Natural killer cell (primary cell): Measurements from ENCODE around the gene FGD6. TPM values are rescaled to one million over a fixed set of nuclear protein-coding genes. Genes with fewer than 3 reads are reported as not detected.
"Not testable (repeated sequence)": the region's sequence is repeated elsewhere in the genome, so short reads cannot be mapped to it uniquely, and the experiment has no call there.

ENCODE experiments used
- ATAC-seq, 3 donors: fragments of 150-1000 bp in 2 of 3; fragments of 200-7000 bp in 1 of 3; cut with Tn5 transposase; 1 replicate in 1 of 3; 2 replicates in 2 of 3; pipeline ENCODE4 v1.10.0; 2021; ENCODE audit warnings: mild to moderate bottlenecking in 2 of 3, moderate library complexity in 2 of 3
- DNase-seq, 2 donors: peaks; one replicate each; pipeline versions ENCODE4 v3.0.0 to v3.0.0-alpha.2; 2013 to 2021; ENCODE audit warnings: mixed read lengths in 1 of 2
- H3K27ac ChIP-seq: one replicate; pipeline ENCODE4 v1.5.1; 2013; ENCODE audit warnings: mild to moderate bottlenecking, low read length
- H3K27me3 ChIP-seq: one replicate; pipeline ENCODE4 v1.6.1; 2013; ENCODE audit warnings: low read length; ENCODE audit not compliant: control insufficient read depth, insufficient read depth
- H3K36me3 ChIP-seq: one replicate; pipeline ENCODE4 v1.6.1; 2013; ENCODE audit warnings: low read length; ENCODE audit not compliant: control insufficient read depth, insufficient read depth
- H3K4me1 ChIP-seq: one replicate; pipeline ENCODE4 v1.6.1; 2013; ENCODE audit warnings: low read length; ENCODE audit not compliant: control insufficient read depth, insufficient read depth
- H3K4me3 ChIP-seq: one replicate; pipeline ENCODE4 v1.5.1; 2013; ENCODE audit warnings: low read length
- H3K9me3 ChIP-seq: one replicate; pipeline ENCODE4 v1.6.1; 2013; ENCODE audit warnings: low read length; ENCODE audit not compliant: control insufficient read depth, insufficient read depth
- H3K27ac Mint-ChIP-seq, 2 donors: one replicate each; pipeline ENCODE4 v1.8.0; 2022; ENCODE audit warnings: mild to moderate bottlenecking in 2 of 2, mixed read lengths in 2 of 2, moderate library complexity in 1 of 2
- H3K27me3 Mint-ChIP-seq, 2 donors: one replicate each; pipeline ENCODE4 v1.8.0; 2022; ENCODE audit warnings: low read depth in 2 of 2, mixed read lengths in 2 of 2
- H3K36me3 Mint-ChIP-seq: one replicate; pipeline ENCODE4 v1.8.0; 2022; ENCODE audit warnings: mixed read lengths
- H3K4me1 Mint-ChIP-seq, 2 donors: one replicate each; pipeline ENCODE4 v1.8.0; 2022; ENCODE audit warnings: mixed read lengths in 2 of 2
- H3K4me3 Mint-ChIP-seq: one replicate; pipeline ENCODE4 v1.8.0; 2022; ENCODE audit warnings: mild to moderate bottlenecking, moderate library complexity, mixed read lengths
- H3K9me3 Mint-ChIP-seq, 2 donors: one replicate each; pipeline ENCODE4 v1.8.0; 2022; ENCODE audit warnings: mixed read lengths in 2 of 2
- WGBS: methylation state at CpG from one replicate; pipeline ENCODE4 v1.1.7; 2013; ENCODE audit warnings: missing lambda C conversion rate; ENCODE audit not compliant: insufficient coverage; 5-methylcytosine and 5-hydroxymethylcytosine counted together
- intact Hi-C: fragments of 100-400 bp; cut with micrococcal nuclease; formaldehyde crosslinking; loops from one replicate; pipeline ENCODE4 v1.14.2; 2022
- total RNA-seq, 4 donors: library from RNA; stranded (reverse); fragments of 120-200 nt in 1 of 4; gene quantifications; one replicate each; pipeline versions ENCODE4 v1.2.3 to v1.2.4, GENCODE V29; 2013 to 2022
- TF ChIP-seq, protein P1 (sequence below): fragments of 200-600 bp; IDR thresholded peaks from one replicate; pipeline ENCODE4 v1.8.0; 2022; ENCODE audit warnings: antibody characterized with exemption

Gene FGD6
- total RNA-seq, 3 donors from 2014 or later (not counting 1 experiment from before 2014, with no cell fraction given), result 1.5 to 1.9 (median 1.9) TPM

- TF ChIP-seq, protein P1, sequence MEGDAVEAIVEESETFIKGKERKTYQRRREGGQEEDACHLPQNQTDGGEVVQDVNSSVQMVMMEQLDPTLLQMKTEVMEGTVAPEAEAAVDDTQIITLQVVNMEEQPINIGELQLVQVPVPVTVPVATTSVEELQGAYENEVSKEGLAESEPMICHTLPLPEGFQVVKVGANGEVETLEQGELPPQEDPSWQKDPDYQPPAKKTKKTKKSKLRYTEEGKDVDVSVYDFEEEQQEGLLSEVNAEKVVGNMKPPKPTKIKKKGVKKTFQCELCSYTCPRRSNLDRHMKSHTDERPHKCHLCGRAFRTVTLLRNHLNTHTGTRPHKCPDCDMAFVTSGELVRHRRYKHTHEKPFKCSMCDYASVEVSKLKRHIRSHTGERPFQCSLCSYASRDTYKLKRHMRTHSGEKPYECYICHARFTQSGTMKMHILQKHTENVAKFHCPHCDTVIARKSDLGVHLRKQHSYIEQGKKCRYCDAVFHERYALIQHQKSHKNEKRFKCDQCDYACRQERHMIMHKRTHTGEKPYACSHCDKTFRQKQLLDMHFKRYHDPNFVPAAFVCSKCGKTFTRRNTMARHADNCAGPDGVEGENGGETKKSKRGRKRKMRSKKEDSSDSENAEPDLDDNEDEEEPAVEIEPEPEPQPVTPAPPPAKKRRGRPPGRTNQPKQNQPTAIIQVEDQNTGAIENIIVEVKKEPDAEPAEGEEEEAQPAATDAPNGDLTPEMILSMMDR, result no peak
- Histone ChIP-seq H3K36me3 (no peaks in the 10 kb centered on the region), H3K9me3 (no peaks in the 10 kb centered on the region), H3K4me3 (no peak overlapping the region), H3K27ac (no peak overlapping the region), H3K4me1 (no peaks in the 10 kb centered on the region), H3K27me3 (no peaks in the 10 kb centered on the region)
- 81% methylated on average over 6 of the region's 8 CpGs for WGBS
- H3K9me3 Mint-ChIP-seq, result no peaks in the 10 kb centered on the region
- H3K4me3 Mint-ChIP-seq, result no peak overlapping the region
- peak in 1 of 2 donors; percentile 15 for DNase-seq
- no peak overlapping the region for H3K27ac Mint-ChIP-seq
- no peaks in the 10 kb centered on the region for H3K36me3 Mint-ChIP-seq
- intact Hi-C loops, result no loop called here
- ATAC-seq, result no peak
- H3K4me1 Mint-ChIP-seq, result no peaks in the 10 kb centered on the region
- H3K27me3 Mint-ChIP-seq, result no peaks in the 10 kb centered on the region
Measured at GRCh38 chr12:95102916-95103671, 114.2 kb downstream of the FGD6 start.

- H3K36me3 Mint-ChIP-seq, H3K9me3 Mint-ChIP-seq, H3K27ac ChIP-seq, H3K27ac Mint-ChIP-seq, H3K36me3 ChIP-seq, H3K4me3 Mint-ChIP-seq, H3K4me1 Mint-ChIP-seq, ATAC-seq, H3K9me3 ChIP-seq, H3K4me3 ChIP-seq, DNase-seq, H3K27me3 ChIP-seq, intact Hi-C loops, H3K27me3 Mint-ChIP-seq, H3K4me1 ChIP-seq: not testable (repeated sequence)
- WGBS, result 92% methylated on average over 5 of the region's 5 CpGs
Measured at GRCh38 chr12:95101957-95102356, 115.3 kb downstream of the FGD6 start.

DNA sequence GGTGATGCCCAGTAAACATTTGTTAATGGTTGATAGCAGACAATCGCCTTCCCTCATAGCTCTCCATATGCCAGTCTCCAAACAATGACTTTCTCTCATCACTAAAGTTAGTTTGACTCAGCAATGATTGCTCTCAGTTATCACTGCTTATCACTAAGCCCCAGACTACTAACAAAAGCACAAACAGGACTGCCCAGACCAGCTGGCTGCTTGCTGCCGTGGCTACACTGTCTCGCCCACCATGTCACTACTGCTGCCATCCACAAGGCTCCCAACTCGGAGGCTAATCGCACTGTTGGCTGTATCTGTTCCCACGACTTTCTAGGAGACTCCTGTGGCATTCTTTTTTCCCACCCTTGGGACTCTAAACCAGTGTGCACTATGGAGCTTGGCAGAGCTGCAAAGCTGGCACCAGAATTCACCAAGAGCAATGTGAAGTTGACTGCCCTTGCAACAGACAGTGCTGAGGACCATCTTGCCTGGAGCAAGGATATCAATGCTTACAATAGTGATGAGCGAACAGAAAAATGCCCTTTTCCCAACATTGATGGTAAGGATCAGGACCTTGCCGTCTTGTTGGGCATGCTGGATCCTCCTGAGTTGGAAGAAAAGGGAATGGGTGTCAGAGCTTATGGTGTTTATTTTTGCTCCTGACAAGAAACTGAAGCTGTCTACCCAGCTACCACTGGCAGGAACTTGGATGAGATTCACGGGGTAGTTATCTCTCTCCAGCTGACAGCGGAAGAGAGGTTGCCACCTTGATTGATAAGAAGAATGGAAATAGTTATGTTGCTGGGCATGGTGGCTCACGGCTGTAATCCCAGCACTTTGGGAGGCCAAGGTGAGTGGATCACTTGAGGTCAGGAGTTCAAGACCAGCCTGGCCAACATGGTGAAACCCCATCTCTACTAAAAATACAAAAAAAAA is 116.7 kb downstream of the FGD6 start:
- Histone ChIP-seq H3K27me3 (no peaks in the 10 kb centered on the region), H3K4me3 (no peak overlapping the region), H3K27ac (no peak overlapping the region), H3K9me3 (no peaks in the 10 kb centered on the region), H3K4me1 (no peaks in the 10 kb centered on the region), H3K36me3 (no peaks in the 10 kb centered on the region)
- H3K27ac Mint-ChIP-seq, result no peak overlapping the region
- DNase-seq (no peak), ATAC-seq (no peak)
- H3K9me3 Mint-ChIP-seq, result no peaks in the 10 kb centered on the region
- H3K36me3 Mint-ChIP-seq, result no peaks in the 10 kb centered on the region
- intact Hi-C loops, result no loop called here
- H3K4me3 Mint-ChIP-seq, result no peak overlapping the region
- 91% methylated on average over 11 of the region's 11 CpGs for WGBS
- H3K4me1 Mint-ChIP-seq, result no peaks in the 10 kb centered on the region
- TF ChIP-seq, protein P1, result no peak
- no peaks in the 10 kb centered on the region for H3K27me3 Mint-ChIP-seq

- no peak for ATAC-seq
- H3K27ac Mint-ChIP-seq, result no peak overlapping the region
- no peaks in the 10 kb centered on the region for H3K36me3 Mint-ChIP-seq
- H3K4me1 Mint-ChIP-seq, result no peaks in the 10 kb centered on the region
- H3K9me3 Mint-ChIP-seq, result no peaks in the 10 kb centered on the region
- Histone ChIP-seq H3K4me3 (no peak overlapping the region), H3K9me3 (no peaks in the 10 kb centered on the region), H3K36me3 (no peaks in the 10 kb centered on the region), H3K27me3 (no peaks in the 10 kb centered on the region), H3K27ac (no peak overlapping the region), H3K4me1 (no peaks in the 10 kb centered on the region)
- intact Hi-C loops, result no loop called here
- H3K4me3 Mint-ChIP-seq, result no peak overlapping the region
- H3K27me3 Mint-ChIP-seq, result no peaks in the 10 kb centered on the region
- TF ChIP-seq, protein P1, result no peak
- DNase-seq, result no peak
- 94% methylated on average over 4 of the region's 4 CpGs for WGBS
Measured at GRCh38 chr12:95099270-95099790, 117.9 kb downstream of the FGD6 start.
